Measurements from ENCODE around the gene AFAP1L2. TPM values are rescaled to one million over a fixed set of nuclear protein-coding genes. Genes with fewer than 3 reads are reported as not detected.

Gene AFAP1L2
- polyA plus RNA-seq, 3 donors: 0.01 to 0.43 TPM; not detected in 1

- Histone ChIP-seq H3K9ac (ENCODE audit: insufficient read depth, low read length, poor library complexity, severe bottlenecking) (no peak overlapping the region), H3K36me3 (replicated peaks in 1 of 2; ENCODE audit: control insufficient read depth in 1 of 2, insufficient read depth in 2 of 2, low read length in 2 of 2) (no peaks in the 10 kb centered on the region), H3K9me3 (replicated peaks in 1 of 2; ENCODE audit: control insufficient read depth in 1 of 2, insufficient read depth in 1 of 2, low read length in 2 of 2) (no peaks in the 10 kb centered on the region), H4K20me1 (ENCODE audit: insufficient read depth, low read length) (no peaks in the 10 kb centered on the region), H3K27me3 (ENCODE audit: control insufficient read depth in 2 of 2, insufficient read depth in 2 of 2, low read length in 2 of 2) (no peaks in the 10 kb centered on the region), H2AFZ (ENCODE audit: insufficient read depth, low read depth, low read length, poor library complexity, severe bottlenecking) (no peak overlapping the region), H3K79me2 (ENCODE audit: insufficient read depth, low read length) (no peaks in the 10 kb centered on the region), H3K4me1 (ENCODE audit: control insufficient read depth in 1 of 2, insufficient read depth in 2 of 2, low read length in 2 of 2) (no peaks in the 10 kb centered on the region), H3K4me3 (replicated peaks in 1 of 3; ENCODE audit: low read depth in 2 of 3, low read length in 3 of 3) (no peak overlapping the region), H3K27ac (ENCODE audit: low read depth in 1 of 2, low read length in 2 of 2) (no peak overlapping the region), H3K4me2 (replicated peaks; ENCODE audit: extremely low read depth, low read length, poor library complexity, severe bottlenecking) (no peak overlapping the region)
- intact Hi-C loops (cut with micrococcal nuclease): no loop called here
- H3K4me1 Mint-ChIP-seq: no peaks in the 10 kb centered on the region
- peaks cover 0 to 2% (median 0%) of the 10 kb centered on the region in 3 donors for H3K27me3 Mint-ChIP-seq (ENCODE audit: low read depth in 3 of 3)
- H3K4me3 Mint-ChIP-seq: no peak overlapping the region
- H3K36me3 Mint-ChIP-seq: no peaks in the 10 kb centered on the region
- DNase-seq: no peak
- TF ChIP-seq, protein P1, sequence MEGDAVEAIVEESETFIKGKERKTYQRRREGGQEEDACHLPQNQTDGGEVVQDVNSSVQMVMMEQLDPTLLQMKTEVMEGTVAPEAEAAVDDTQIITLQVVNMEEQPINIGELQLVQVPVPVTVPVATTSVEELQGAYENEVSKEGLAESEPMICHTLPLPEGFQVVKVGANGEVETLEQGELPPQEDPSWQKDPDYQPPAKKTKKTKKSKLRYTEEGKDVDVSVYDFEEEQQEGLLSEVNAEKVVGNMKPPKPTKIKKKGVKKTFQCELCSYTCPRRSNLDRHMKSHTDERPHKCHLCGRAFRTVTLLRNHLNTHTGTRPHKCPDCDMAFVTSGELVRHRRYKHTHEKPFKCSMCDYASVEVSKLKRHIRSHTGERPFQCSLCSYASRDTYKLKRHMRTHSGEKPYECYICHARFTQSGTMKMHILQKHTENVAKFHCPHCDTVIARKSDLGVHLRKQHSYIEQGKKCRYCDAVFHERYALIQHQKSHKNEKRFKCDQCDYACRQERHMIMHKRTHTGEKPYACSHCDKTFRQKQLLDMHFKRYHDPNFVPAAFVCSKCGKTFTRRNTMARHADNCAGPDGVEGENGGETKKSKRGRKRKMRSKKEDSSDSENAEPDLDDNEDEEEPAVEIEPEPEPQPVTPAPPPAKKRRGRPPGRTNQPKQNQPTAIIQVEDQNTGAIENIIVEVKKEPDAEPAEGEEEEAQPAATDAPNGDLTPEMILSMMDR (IDR thresholded peaks at IDR 0.05): no peak
- WGBS (ENCODE audit: insufficient coverage): no CpG with 5 or more reads among the region's 6 CpGs
- peaks cover 0 to 3% (median 0%) of the 10 kb centered on the region in 7 donors for H3K9me3 Mint-ChIP-seq
- H3K27ac Mint-ChIP-seq: peak overlapping the region in 1 of 7 donors; percentile 44
Observed at GRCh38 chr10:114367351-114368056, 36.8 kb downstream of the AFAP1L2 start.

DNA sequence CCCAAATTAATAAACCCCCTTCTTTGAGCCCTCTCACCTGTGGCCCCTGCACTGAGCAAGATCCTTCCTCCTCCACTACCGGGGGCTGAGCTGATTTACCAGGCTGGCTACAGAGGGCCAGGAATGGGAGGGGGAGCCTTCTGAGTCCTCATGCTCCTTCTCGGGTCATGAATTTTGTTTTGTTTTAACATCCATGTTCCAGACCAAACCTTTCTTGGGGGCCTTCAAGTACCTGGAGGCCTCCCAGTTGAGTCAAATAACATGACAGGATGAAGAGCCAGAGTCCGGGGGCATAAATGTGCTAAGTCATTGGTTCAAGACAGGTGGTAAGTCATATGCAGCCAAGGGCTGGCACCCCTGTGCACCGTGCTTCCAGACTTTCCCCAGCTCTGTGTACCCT lies 39.6 kb downstream of the AFAP1L2 start:
- no peak overlapping the region for H3K27ac Mint-ChIP-seq
- no peaks in the 10 kb centered on the region for H3K9me3 ChIP-seq (replicated peaks in 1 of 2; ENCODE audit: control insufficient read depth in 1 of 2, insufficient read depth in 1 of 2, low read length in 2 of 2)
- H3K36me3 ChIP-seq (replicated peaks in 1 of 2; ENCODE audit: control insufficient read depth in 1 of 2, insufficient read depth in 2 of 2, low read length in 2 of 2): no peaks in the 10 kb centered on the region
- intact Hi-C loops (cut with micrococcal nuclease): no loop called here
- H3K27ac ChIP-seq (ENCODE audit: low read depth in 1 of 2, low read length in 2 of 2): no peak overlapping the region
- H3K9ac ChIP-seq (ENCODE audit: insufficient read depth, low read length, poor library complexity, severe bottlenecking): no peak overlapping the region
- no peaks in the 10 kb centered on the region for H3K36me3 Mint-ChIP-seq
- H3K4me2 ChIP-seq (replicated peaks; ENCODE audit: extremely low read depth, low read length, poor library complexity, severe bottlenecking): no peak overlapping the region
- no peaks in the 10 kb centered on the region for H3K4me1 Mint-ChIP-seq
- TF ChIP-seq, protein P1 (IDR thresholded peaks at IDR 0.05): no peak
- H4K20me1 ChIP-seq (ENCODE audit: insufficient read depth, low read length): no peaks in the 10 kb centered on the region
- 96% methylated on average over 3 of the region's 4 CpGs for WGBS (ENCODE audit: insufficient coverage)
- no peaks in the 10 kb centered on the region for H3K27me3 ChIP-seq (ENCODE audit: control insufficient read depth in 2 of 2, insufficient read depth in 2 of 2, low read length in 2 of 2)
- H3K4me1 ChIP-seq (ENCODE audit: control insufficient read depth in 1 of 2, insufficient read depth in 2 of 2, low read length in 2 of 2): no peaks in the 10 kb centered on the region
- no peak overlapping the region for H3K4me3 Mint-ChIP-seq
- H3K4me3 ChIP-seq (replicated peaks in 1 of 3; ENCODE audit: low read depth in 2 of 3, low read length in 3 of 3): no peak overlapping the region
- H3K79me2 ChIP-seq (ENCODE audit: insufficient read depth, low read length): no peaks in the 10 kb centered on the region
- peaks cover 0 to 5% (median 2%) of the 10 kb centered on the region in 3 donors for H3K27me3 Mint-ChIP-seq (ENCODE audit: low read depth in 3 of 3)
- peaks cover 0 to 3% (median 0%) of the 10 kb centered on the region in 7 donors for H3K9me3 Mint-ChIP-seq
- DNase-seq: no peak
- no peak overlapping the region for H2AFZ ChIP-seq (ENCODE audit: insufficient read depth, low read depth, low read length, poor library complexity, severe bottlenecking)
